GM12892 (cell line): ENCODE measurements around the gene DLG5.

ENCODE experiments used
- DNase-seq: peaks from one replicate; pipeline ENCODE4 v3.0.0; 2011; ENCODE audit not compliant: insufficient read length
- FAIRE-seq: peaks from 2 replicates; lab custom pipeline; 2011; peaks lifted over from hg19 to GRCh38; lab: Jason Lieb, UNC
- POLR2A ChIP-seq: IDR thresholded peaks from 2 replicates; pipeline ENCODE4 v1.6.1; 2011; ENCODE audit warnings: low read depth, low read length, control low read depth
- POLR2AphosphoS5 ChIP-seq: IDR thresholded peaks from 2 replicates; pipeline ENCODE4 v1.6.1; 2011; ENCODE audit warnings: low read depth, low read length, control low read depth
- TAF1 ChIP-seq: IDR thresholded peaks from 2 replicates; pipeline ENCODE4 v1.6.1; 2011; ENCODE audit warnings: low read depth, mild to moderate bottlenecking, control low read depth, low read length, borderline replicate concordance

DLG5 gene

DNA sequence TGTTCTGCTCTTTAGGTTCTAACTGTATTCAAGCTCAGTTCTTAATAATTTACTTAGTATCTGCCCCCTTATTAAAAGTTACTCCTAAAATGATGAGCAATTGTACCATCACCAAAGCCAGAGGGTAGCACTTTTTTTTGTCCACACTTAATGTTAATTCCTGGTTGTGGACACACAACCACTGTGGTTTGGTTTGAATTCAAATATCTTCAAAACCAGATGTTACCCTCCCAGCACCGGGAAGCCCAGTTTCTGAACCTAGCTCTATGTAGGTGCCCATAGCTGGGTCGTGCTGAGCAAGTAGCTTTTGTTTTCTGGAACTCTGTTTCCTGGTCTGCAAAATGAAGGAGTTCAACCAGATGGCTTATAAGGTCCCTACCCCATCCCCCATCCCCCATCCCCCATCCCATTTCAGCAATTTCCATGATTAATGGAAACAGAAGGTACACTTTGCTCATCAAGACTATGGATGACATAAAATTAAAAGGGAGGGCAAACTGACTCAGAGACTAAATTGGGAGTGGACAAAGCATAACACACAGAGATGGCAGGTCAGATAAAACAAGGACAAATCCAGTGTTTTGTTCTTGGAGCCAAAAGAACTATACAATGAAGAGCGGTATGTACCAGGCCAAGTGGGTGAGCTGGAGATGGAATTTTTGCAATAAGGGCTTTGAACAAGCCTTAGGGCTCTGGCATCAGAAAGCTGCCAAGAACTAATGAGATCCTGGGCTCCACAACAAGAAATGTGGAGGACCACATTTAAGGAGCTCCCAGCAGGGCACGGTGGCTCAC, 56.7 kb downstream of the DLG5 start:
- no peak for TF ChIP-seq TAF1
- no peak for TF ChIP-seq POLR2A
- TF ChIP-seq POLR2AphosphoS5, result no peak
- FAIRE-seq, result no peak
- no peak for DNase-seq

DNA sequence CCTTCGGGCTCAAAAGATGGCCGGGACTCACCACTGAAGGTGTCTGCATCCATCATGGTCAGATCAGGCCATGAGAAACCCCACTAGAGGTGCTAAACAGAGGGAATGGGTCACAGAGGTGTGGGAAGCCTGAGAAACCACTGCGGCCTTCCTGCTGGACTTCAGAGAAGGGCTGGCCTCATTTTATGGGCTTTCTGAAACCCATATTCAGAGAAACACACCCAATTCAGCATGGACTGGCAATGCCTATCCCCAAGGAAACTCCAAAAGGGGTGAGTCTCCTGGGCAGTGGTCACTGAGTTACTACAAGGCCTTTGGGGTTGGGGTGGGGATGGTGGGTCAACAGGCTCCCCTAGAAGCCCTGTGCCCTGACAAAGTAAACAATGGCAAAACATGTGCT, 58.0 kb downstream of the DLG5 start:
- DNase-seq, result no peak
- FAIRE-seq, result no peak
- TF ChIP-seq TAF1 (no peak), POLR2AphosphoS5 (no peak), POLR2A (no peak)

DNA sequence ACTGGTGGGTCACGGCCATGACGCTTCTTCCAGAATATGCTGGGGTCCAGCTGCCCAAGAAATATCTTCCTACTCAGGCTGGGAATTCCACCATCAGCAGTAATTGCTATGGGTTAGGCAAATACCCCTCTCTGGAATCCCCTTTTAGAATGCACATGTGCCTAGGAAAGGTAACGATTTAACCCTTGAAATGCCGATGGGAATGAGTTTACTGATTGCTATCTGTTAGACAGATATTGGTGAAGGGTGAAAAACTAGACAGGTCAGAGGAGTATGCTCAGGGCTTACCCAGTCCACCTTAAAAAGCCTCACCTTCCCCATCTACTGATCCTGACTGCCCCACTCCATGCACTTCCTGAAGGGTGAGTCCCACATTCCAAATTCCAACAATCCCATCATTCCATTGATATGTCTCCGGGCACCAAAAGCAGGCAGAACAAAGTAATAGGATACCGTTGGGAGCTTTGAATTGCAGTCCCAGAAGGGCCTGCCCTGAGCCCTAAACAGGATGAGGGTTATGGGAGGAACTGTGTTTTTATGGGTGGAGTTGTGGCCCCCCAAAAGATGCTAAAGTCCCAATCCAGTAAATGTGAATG, 59.3 kb downstream of the DLG5 start:
- DNase-seq (no peak), FAIRE-seq (no peak)

DNA sequence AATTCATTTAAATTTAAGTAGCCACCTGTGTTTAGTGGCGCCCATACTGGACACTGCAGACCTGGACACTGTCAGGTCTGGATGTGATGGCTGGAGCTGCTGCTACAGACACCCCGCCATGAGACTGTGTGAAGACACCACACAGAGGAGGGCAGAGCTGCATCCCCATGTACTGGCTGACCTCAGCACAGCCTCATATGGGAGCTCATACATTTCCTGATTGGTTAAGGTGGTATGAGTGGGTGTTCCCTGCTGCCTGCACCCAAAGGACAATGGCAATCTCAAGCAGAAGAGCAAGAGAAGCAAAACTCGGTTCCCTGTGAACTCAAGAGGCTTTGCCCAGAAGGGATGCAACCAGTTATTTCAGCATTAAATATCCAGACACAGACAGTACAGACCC, 60.0 kb downstream of the DLG5 start:
- FAIRE-seq, result no peak
- DNase-seq, result no peak
- no peak for TF ChIP-seq POLR2AphosphoS5
- TF ChIP-seq POLR2A, result no peak
- TF ChIP-seq TAF1, result no peak

More for the DNA sequence above, 59.3 kb downstream of the DLG5 start:
- TF ChIP-seq TAF1 (no peak), POLR2AphosphoS5 (no peak), POLR2A (no peak)

DNA sequence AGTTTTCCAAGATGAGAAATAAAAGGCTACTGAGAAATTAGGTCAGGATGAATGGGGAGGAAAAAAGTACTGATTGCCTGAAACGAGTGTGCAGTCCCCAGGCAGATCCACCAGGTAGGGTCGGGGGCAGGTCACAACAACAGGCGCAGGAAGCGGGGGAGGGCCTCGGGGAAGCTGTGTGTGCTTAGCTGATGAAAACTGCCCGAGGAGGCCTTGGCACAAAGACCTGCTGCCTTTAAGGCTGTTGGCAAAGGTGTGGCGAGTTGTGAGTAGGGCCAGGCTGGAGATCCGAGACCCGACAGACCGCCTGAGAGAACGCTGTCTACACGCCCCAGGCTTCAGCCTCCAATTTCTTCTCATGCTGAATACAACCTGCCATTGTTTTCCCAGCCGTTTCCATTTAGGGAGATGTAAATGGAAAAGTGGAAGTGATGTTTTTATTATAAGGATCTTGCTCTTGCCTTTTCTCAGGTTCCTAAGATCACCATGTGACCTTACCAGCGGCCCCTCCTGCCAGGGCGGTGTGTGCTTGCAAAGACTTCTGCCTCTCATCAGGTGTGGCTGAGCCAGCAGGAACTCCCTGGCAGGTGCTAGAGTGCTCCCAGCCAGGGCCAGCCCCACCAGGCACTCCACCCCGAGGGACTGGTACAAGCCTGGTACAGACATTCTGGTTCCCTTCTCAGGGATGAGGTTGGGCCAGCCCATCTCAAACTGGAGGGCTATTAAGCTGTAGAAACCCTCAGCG, 60.8 kb downstream of the DLG5 start:
- DNase-seq (no peak), FAIRE-seq (no peak)
- no peak for TF ChIP-seq POLR2AphosphoS5
- TF ChIP-seq POLR2A, result no peak
- no peak for TF ChIP-seq TAF1

DNA sequence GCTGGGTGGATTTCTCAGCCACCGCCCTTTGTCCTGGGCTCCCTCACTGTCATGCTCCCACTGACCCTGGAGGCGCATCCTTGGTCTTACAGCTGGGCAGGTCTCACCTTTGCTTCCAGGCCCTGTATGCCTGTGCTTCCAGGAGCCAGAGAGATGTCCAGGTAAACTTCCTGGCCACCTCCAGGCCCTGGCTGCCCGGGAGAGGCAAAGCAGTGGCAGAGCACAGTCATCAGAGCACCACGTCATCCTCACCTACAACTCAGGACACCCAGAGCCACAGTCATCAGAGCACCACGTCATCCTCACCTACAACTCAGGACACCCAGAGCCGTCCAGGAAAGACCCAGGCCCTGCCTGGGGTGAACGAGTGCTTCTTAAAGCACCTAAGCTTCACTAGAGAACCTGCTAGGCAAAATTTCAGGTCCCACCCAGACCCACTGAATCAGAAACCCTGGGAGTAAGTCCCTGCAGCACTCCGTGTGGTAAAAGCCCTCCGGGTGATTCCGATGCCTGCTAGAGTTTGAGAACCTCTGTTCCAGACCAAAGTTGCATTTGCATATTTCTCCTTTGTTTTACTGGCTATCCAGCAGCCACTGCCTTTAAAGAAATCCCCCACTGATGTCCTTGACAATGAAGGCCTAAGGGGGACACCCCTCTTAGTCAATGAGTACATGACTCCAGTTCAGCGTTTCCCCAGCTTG, 62.3 kb downstream of the DLG5 start:
- FAIRE-seq, result no peak
- DNase-seq, result no peak
- no peak for TF ChIP-seq POLR2AphosphoS5
- no peak for TF ChIP-seq TAF1
- TF ChIP-seq POLR2A, result no peak

DNA sequence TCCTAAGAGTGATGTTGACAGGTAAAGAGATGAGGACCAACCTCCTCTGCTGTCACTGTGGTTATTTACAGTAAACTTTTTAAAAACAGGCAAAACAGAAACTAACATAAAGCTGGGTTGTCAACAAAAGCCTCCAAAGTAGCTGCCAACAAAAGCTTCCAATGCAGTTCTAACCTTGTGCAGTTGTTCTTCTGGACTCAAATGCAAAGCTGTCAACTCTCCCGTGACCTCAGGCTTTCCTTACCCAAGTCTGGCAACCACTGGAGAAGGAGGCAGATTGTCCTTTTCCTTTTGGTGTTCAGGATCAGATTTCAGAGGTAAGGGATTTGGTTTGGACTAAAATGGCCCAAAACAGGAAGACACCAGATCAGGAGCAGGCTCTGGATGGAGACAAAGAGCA, 63.1 kb downstream of the DLG5 start:
- no peak for DNase-seq
- no peak for FAIRE-seq
- TF ChIP-seq POLR2A (no peak), TAF1 (no peak), POLR2AphosphoS5 (no peak)

DNA sequence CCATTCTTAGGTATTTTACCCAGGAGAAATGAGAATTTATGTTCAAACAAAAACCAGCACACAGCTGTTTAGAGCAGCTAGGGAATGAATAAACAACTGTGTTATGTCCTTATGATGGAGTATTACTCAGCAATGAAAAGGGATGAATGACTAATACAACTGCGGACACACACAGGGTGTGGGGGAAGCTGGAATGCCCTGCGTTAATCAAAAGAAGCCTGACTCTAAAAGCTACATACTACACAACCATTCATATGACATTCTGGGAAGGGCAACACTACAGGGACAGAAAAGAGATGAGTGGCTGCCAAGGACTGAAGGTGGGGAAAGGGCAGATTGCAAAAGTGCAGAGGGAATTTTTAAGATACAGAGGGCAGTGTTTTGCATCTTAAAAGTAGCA, 64.0 kb downstream of the DLG5 start:
- FAIRE-seq, result no peak
- TF ChIP-seq TAF1 (no peak), POLR2AphosphoS5 (no peak), POLR2A (no peak)
- no peak for DNase-seq

DNA sequence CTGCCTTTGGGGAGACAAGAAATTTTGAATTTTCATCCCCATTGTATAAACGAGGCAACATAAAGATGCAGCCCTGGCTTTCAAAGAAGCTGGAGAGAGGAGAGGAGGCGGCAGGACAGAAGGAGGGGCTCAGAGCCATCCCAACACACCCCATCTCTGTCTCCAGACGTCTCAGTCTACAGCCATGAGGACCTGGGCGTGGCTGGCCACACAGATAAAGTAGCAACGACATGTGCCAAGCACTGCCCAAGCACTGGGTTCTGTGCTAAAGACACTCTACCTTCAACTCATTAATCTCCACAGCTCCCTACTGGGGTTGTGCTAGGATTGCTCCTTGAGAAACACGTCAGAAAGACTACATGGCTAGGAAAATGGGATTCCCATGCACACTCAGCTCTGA, 65.2 kb downstream of the DLG5 start:
- FAIRE-seq (no peak), DNase-seq (no peak)
- TF ChIP-seq POLR2AphosphoS5 (no peak), TAF1 (no peak), POLR2A (no peak)

DNA sequence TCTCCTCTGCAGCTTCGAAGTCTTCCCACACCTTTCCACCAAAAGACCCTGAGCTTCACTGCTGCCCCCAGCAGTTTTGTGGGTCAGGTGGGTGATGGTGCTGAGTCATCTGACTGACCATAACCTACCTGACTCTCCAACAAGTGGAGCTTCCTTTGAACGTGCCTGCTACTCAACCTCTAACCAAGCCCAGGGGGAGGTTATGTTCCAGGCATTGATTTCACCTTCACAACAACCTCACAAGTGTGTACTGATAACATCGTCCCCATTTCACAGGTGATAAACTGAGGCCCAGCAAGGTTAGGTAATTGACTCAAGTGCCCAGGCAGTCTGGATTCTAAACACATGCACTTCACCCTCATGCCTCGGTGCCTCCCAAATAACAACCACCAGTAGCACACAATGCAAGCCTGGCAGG, 66.7 kb downstream of the DLG5 start:
- DNase-seq (no peak), FAIRE-seq (no peak)
- TF ChIP-seq POLR2A (no peak), POLR2AphosphoS5 (no peak), TAF1 (no peak)

DNA sequence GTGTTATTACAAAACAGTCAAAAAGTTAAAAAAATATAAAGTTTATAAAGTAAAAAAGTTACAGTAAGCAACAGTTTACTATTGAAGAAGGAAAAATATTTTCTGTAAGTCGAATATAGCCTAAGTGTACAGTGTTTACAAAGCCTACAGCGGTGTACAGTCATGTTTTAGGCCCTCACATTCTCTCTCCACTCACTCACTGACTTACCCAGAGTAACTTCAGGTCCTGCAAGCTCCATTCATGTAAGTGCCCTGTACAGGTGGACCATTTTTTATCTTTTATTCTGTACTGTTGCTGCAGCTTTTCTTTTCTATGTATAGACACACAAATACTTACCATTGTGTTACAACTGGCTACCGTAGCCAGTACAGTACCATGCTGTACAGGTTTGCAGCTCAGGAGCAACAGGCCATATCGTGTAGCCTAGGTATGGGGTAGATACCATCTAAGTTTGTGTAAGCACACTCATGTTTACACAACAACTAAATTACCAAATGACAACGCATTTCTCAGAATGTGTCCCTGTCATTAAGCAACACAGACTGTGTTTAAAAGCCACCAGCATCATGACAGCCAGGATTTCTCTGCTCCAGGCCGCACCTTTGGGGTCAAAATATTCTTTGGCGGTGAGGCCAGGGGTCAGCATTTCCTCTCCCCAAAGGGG, 67.2 kb downstream of the DLG5 start:
- FAIRE-seq, result no peak
- DNase-seq, result no peak

More for the DNA sequence above, 67.2 kb downstream of the DLG5 start:
- TF ChIP-seq TAF1, result no peak
- no peak for TF ChIP-seq POLR2AphosphoS5
- no peak for TF ChIP-seq POLR2A
